Hippocampal formation (tissue), 2 donors: ENCODE measurements around the gene NSMCE1.

Experiments used
- DNase-seq, 2 donors: peaks; one replicate each; lab custom pipeline; 2025; lab: John Stamatoyannopoulos, UW

Gene NSMCE1

GRCh38 chr16:27229891-27230470, 38.6 kb downstream of the NSMCE1 start:
- no peak for DNase-seq

GRCh38 chr16:27228621-27229501, 39.7 kb downstream of the NSMCE1 start:
- DNase-seq, result no peak

- no peak for DNase-seq
Measured at GRCh38 chr16:27228045-27228444, 40.5 kb downstream of the NSMCE1 start.

GRCh38 chr16:27226976-27227705, 41.4 kb downstream of the NSMCE1 start:
- no peak for DNase-seq

GRCh38 chr16:27226476-27226875, 42.1 kb downstream of the NSMCE1 start:
- no peak for DNase-seq

GRCh38 chr16:27225536-27226360, 42.8 kb downstream of the NSMCE1 start:
- no peak for DNase-seq

- no peak for DNase-seq
Measured at GRCh38 chr16:27224741-27225300, 43.8 kb downstream of the NSMCE1 start.

- DNase-seq, result no peak
Measured at GRCh38 chr16:27224271-27224737, 44.3 kb downstream of the NSMCE1 start.

GRCh38 chr16:27223701-27224100, 44.9 kb downstream of the NSMCE1 start:
- DNase-seq, result no peak

GRCh38 chr16:27223226-27223610, 45.4 kb downstream of the NSMCE1 start:
- DNase-seq, result no peak

- no peak for DNase-seq
Measured at GRCh38 chr16:27222249-27223225, 46.0 kb downstream of the NSMCE1 start.

GRCh38 chr16:27221576-27222248, 46.9 kb downstream of the NSMCE1 start:
- no peak for DNase-seq

- no peak for DNase-seq
Measured at GRCh38 chr16:27220991-27221390, 47.6 kb downstream of the NSMCE1 start.

- DNase-seq, result no peak
Measured at GRCh38 chr16:27220527-27220926, 48.0 kb downstream of the NSMCE1 start.

GRCh38 chr16:27220120-27220519, 48.5 kb downstream of the NSMCE1 start:
- DNase-seq, result no peak

GRCh38 chr16:27219161-27219560, 49.4 kb downstream of the NSMCE1 start:
- no peak for DNase-seq

- DNase-seq, result no peak
Measured at GRCh38 chr16:27218756-27219155, 49.8 kb downstream of the NSMCE1 start.

- peak in 1 of 2 donors; percentile 31 for DNase-seq
Measured at GRCh38 chr16:27217256-27217655, 51.3 kb downstream of the NSMCE1 start.

- DNase-seq, result no peak
Measured at GRCh38 chr16:27216297-27216885, 52.2 kb downstream of the NSMCE1 start.
